HG02884 (cell line): ENCODE data around the gene UBFD1.
"Not testable (repeated sequence)": the region's sequence is repeated elsewhere in the genome, so short reads cannot be mapped to it uniquely, and the experiment has no call there.

ENCODE experiments used
- ATAC-seq: cut with Tn5 transposase; IDR thresholded peaks from one replicate; pipeline ENCODE4 v1.9.1; 2021; ENCODE audit warnings: mild to moderate bottlenecking, moderate library complexity; ENCODE audit not compliant: unreplicated experiment

UBFD1 gene

GRCh38 chr16:23556881-23557778, at the start of gene UBFD1, which contains the start of gene EARS2:
TSS of gene UBFD1 (plus strand) at chr16:23557727. CDS start at chr16:23557743, 16 bp downstream.
TSS of gene EARS2 (minus strand) at chr16:23557350. CDS start at chr16:23557343, 7 bp downstream.
- peak; percentile 90 for ATAC-seq

DNA sequence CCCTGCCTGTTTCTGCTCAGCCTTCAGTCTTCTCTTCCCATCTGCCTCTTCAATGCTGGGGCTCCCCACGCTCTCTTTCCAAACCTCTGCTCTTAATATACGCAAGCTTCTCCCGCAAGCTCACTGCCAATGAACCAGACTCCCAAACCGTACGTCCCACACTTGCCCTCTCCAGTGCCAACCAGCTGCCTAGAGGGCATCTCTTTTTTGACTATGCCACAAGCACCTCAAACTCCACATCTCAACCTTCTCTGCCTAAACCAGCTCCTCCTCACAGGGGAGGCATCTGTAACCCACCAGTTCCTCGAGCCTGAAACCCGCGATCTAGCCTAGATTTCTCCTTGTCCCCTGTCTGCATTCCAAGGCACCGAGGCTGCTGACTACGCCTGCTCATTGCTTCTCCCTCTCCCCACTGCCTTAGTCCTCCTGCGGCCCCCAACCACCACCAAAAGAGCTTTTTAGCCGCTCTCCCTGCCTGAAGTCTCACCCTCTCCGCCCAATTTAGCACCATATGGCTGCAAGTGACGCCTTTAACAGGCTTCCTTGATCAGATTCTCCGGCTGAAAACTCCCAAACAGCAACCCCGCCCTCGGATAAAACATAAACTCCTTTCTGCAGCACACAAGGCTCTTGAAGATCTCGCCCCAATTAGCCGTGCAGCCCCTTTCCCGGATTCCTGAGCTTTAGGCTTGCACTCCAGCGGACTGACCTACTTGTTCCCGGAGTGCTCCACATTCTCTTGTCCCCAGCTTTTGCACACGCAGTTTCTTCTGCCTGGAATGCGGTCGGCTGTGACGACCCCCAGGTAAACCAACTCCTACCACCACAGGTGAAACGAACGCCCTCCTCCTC, 48.7 kb upstream of the UBFD1 start:
- no peak for ATAC-seq

GRCh38 chr16:23509441-23509754, 48.1 kb upstream of the UBFD1 start:
- ATAC-seq: no peak

- no peak for ATAC-seq
Measured at GRCh38 chr16:23509782-23510163, 47.8 kb upstream of the UBFD1 start.

DNA sequence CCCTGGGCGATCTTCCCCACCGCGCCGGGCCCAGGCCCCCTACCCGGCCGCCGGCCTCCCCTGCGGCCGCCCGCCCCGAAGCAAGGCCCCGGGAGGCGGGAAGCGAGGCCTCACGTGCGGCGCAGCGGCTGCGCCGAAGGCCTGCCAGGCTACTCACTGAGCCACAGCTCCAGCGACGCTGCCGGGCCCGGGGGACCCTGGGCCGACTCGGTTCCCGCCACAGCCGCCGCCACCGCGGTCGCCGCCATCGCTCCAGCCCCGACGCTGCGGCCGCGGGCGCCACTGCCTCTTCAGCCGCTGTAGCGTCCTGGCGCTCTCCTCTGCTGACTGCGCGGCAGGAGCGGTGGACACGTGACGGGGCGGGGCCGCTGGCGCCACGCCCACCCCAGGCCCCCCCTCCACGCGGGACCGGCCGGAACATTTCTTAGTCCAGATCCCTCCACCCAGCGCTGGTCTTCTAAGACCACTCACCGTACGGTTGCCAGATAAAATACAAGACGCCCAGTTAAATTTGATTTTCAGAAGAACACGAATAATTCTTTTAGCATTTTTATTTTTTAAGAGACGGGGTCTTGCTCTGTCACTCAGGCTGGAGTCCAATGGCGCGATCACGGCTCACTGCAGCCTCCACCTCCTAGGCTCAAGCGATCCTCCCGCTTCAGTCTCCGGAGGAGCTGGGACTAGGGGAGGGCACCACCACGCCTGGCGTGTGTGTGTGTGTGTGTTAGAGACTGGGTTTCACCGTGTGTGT, 47.2 kb upstream of the UBFD1 start, which contains the start of gene GGA2:
GGA2 (minus strand) TSS at position 331 of the 751 bp plus-strand sequence; CDS start at position 248, 83 bp downstream.
- ATAC-seq: peak; percentile 76

GRCh38 chr16:23510915-23511270, 46.6 kb upstream of the UBFD1 start:
- not testable (repeated sequence) for ATAC-seq

DNA sequence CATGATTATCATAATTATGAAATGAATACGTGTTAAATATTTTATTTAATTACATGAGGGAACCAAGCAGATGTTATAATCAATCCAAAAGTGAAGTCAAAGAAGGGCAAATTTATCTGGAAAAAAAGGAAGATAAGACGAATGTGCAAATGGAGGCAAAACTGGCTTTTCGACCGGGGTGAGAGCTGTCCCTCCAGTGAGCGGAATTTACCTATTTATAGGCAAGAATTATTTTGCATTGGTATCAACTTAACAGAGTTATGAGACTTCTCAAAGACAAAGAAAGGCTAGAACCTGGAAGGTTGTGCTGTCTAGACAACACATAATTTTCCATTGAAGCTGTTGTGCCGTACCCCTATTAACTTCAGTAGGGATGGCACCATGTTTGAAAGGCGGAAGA, 45.8 kb upstream of the UBFD1 start:
- no peak for ATAC-seq

GRCh38 chr16:23512168-23512695, 45.3 kb upstream of the UBFD1 start:
- ATAC-seq: no peak

GRCh38 chr16:23514381-23515152, 43.0 kb upstream of the UBFD1 start:
- no peak for ATAC-seq

GRCh38 chr16:23515881-23516280, 41.6 kb upstream of the UBFD1 start:
- ATAC-seq: no peak

DNA sequence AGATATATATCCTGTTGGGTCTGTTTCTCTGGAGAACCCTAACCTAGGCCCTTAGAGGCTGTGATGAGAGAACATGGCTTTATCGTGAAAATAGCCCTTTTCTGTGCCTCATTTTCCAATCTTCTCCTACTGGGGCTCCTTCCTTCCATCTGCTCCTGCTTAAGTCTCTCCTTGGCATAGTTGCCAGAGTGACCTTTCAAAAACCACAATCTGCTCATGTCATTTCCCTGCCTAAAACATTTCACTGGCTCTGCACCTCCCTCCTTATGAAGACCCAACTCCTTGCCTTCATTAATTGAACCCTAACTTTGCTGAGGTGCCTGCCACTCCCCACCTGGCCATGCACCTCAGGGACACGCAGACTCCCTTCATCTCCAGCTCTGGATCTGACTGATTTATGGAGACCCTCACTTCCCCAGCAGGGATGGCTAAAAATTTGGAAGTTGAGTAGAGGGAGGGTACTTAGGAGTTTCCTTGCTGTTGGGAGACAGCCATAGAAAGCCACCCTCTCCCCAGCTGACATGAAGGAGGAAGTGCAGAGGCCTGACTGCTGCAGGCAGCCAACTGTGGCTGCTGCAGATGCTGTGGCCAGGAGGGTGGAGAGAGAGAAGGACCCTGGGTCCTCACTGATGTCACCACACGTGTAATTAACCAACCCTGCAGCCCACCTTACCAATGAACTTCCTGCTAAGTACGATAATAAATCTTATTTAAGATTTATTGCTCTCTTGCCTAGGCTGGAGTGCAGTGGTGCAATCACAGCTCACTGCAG, 41.0 kb upstream of the UBFD1 start:
- ATAC-seq: no peak

GRCh38 chr16:23518435-23518891, 39.1 kb upstream of the UBFD1 start:
- ATAC-seq: peak; percentile 54

- ATAC-seq: no peak
Measured at GRCh38 chr16:23519282-23519681, 38.2 kb upstream of the UBFD1 start.

DNA sequence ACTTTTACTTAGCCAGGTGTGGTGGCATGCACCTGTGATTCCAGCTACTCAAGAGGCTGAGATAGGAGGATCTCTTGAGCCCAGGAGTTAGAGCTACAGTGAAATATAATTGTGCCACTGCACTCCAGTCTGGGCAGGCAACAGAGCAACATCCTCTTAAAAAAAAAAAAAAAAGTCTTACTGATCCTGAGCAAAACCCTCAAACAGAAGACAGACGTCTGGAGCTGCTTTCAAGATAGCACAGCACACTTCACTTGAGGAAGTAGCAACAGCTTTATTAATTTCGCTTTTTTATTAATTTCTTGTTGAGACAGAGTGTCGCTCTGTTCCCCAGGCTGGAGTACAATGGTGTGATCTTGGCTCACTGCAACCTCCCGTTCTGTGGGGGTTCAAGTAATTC, 37.0 kb upstream of the UBFD1 start:
- ATAC-seq: no peak

DNA sequence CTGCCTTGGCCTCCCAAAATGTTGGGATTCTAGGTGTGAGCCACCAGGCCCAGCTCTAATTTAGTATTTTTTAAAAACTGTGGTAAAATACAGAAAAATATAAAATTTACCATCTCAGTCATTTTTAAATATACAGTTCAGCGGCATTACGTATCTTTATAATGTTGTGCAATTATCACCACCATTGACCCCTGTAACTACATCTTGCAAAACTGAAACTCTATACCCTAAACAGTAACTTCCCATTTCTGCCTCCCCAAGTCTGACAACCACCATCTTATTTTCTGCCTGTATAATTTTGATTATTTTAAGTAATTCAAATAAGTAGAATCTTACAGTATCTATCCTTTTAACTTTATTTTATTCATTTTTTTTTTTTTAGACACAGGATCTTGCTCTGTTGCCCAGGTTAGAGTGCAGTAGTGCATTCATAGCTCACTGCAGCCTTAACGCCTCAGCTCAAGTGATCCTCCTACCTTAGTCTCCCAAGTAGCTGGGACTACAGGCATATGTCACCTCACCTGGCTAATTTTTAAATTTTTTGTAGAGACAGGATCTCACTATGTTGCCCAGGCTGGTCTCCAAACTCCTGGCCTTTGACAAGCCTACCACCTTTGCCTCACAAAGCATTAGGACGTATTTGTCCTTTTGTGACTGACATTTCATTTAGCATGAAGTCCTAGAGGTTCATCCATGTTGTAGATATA, 36.3 kb upstream of the UBFD1 start:
- ATAC-seq: no peak

GRCh38 chr16:23521965-23522364, 35.6 kb upstream of the UBFD1 start:
- ATAC-seq: no peak

- no peak for ATAC-seq
Measured at GRCh38 chr16:23523321-23523720, 34.2 kb upstream of the UBFD1 start.

GRCh38 chr16:23523876-23524385, 33.6 kb upstream of the UBFD1 start:
- ATAC-seq: no peak
